Esophagus muscularis mucosa (tissue), 4 donors: Measurements from ENCODE around the gene FXYD6. TPM values are rescaled to one million over a fixed set of nuclear protein-coding genes. Genes with fewer than 3 reads are reported as not detected.
A peak's percentile ranks its signal among the peaks of the same experiment; 100 is the strongest.

Source experiments
- DNase-seq: peaks from one replicate; pipeline ENCODE4 v3.0.0-alpha.2; 2017; ENCODE audit errors: extremely low spot score
- H3K27ac ChIP-seq, 4 donors: fragments of 200-600 bp; sonication (generic); replicated peaks in 1 of 4; 1 replicate in 3 of 4; 2 replicates in 1 of 4; pipeline ENCODE4 v1.5.1; 2016 to 2019; ENCODE audit warnings: mild to moderate bottlenecking in 1 of 4
- H3K27me3 ChIP-seq, 4 donors: fragments of 200-600 bp; sonication (generic); one replicate each; pipeline versions ENCODE4 v1.5.1 to v1.6.0; 2016 to 2019
- H3K36me3 ChIP-seq, 4 donors: fragments of 200-600 bp; sonication (generic); one replicate each; pipeline ENCODE4 v1.5.1; 2016 to 2019
- H3K4me1 ChIP-seq, 4 donors: fragments of 200-600 bp; sonication (generic); one replicate each; pipeline ENCODE4 v1.5.1; 2016 to 2019
- H3K4me3 ChIP-seq, 4 donors: fragments of 200-600 bp; sonication (generic); 1 replicate in 2 of 4; 2 replicates in 2 of 4; pipeline ENCODE4 v1.5.1; 2016 to 2019; ENCODE audit warnings: mild to moderate bottlenecking in 4 of 4, moderate library complexity in 1 of 4
- H3K9me3 ChIP-seq, 4 donors: fragments of 200-600 bp; sonication (generic); 1 replicate in 3 of 4; 2 replicates in 1 of 4; pipeline ENCODE4 v1.5.1; 2016 to 2019
- CTCF ChIP-seq, 3 experiments: fragments of 200-600 bp in 2 of 3; fragments of 450-650 bp in 1 of 3; sonication (generic) in 2 of 3; IDR thresholded peaks; one replicate each; pipeline ENCODE4 v1.5.1; 2017 to 2019; ENCODE audit warnings: antibody characterized with exemption in 3 of 3, mild to moderate bottlenecking in 2 of 3, moderate library complexity in 1 of 3
- EP300 ChIP-seq: sonication (generic); formaldehyde crosslinking; IDR thresholded peaks from one replicate; pipeline ENCODE4 v1.6.1; 2017; ENCODE audit warnings: antibody characterized with exemption
- POLR2A ChIP-seq: fragments of 450-650 bp; IDR thresholded peaks from one replicate; pipeline ENCODE4 v1.6.1; 2017; ENCODE audit warnings: antibody characterized with exemption, moderate library complexity, mild to moderate bottlenecking, low read depth
- POLR2AphosphoS5 ChIP-seq, 2 donors: sonication (generic); formaldehyde crosslinking; IDR thresholded peaks; one replicate each; pipeline ENCODE4 v1.6.1; 2017; ENCODE audit warnings: antibody characterized with exemption in 2 of 2
- WGBS: methylation state at CpG from one replicate; pipeline ENCODE4 v1.1.5; 2018; 5-methylcytosine and 5-hydroxymethylcytosine counted together
- intact Hi-C: fragments of 100-400 bp; cut with DNase I; formaldehyde crosslinking; loops from one replicate; pipeline ENCODE4 v1.15.1; 2023
- total RNA-seq, 4 donors: library from RNA; depleted of rRNA; stranded (reverse); fragments of >200 nt; gene quantifications; one replicate each; pipeline versions ENCODE4 v1.1.0 to v1.2.1, GENCODE V29; 2016

FXYD6 gene
- total RNA-seq, 4 donors from 2014 or later = 78.9 to 105 (median 91.5) TPM

- intact Hi-C loops = no loop called here
- H3K27ac ChIP-seq = peak within 1 kb of the TSS; percentile 64 to 79 (median 78)
- no peaks in the 10 kb centered on the region for H3K36me3 ChIP-seq
- peaks cover 0 to 50% (median 0%) of the 10 kb centered on the region in 4 donors for H3K27me3 ChIP-seq
- H3K4me3 ChIP-seq = no peak within 1 kb of the TSS
- TF ChIP-seq EP300 (no peak), CTCF (IDR thresholded peaks at IDR 0.05) (no peak), POLR2AphosphoS5 (IDR thresholded peaks at IDR 0.05) (peak in 1 of 2 donors; percentile 54)
- H3K9me3 ChIP-seq = no peaks in the 10 kb centered on the region
- WGBS = 54% methylated on average over 22 of the region's 22 CpGs
- peaks cover 31 to 64% (median 53%) of the 10 kb centered on the region in 4 donors for H3K4me1 ChIP-seq
- DNase-seq = no peak
Measured at GRCh38 chr11:117824571-117825537, 51.6 kb downstream of the FXYD6 start, which contains the start of gene FXYD2. Gene FXYD2 (minus strand): TSS chr11:117824744. CDS start chr11:117824678, 66 bp downstream.

GRCh38 chr11:117823946-117824420, 52.5 kb downstream of the FXYD6 start:
- no peak for DNase-seq
- Histone ChIP-seq H3K9me3 (no peaks in the 10 kb centered on the region), H3K27ac (peak overlapping the region; percentile 64 to 79 (median 78)), H3K36me3 (no peaks in the 10 kb centered on the region), H3K27me3 (peaks cover 0 to 43% (median 0%) of the 10 kb centered on the region in 4 donors), H3K4me3 (no peak overlapping the region), H3K4me1 (peaks cover 27 to 62% (median 47%) of the 10 kb centered on the region in 4 donors)
- WGBS = 49% methylated on average over 12 of the region's 13 CpGs
- intact Hi-C loops = no loop called here
- no peak for TF ChIP-seq CTCF (IDR thresholded peaks at IDR 0.05)
- peak; percentile 42 to 60 for TF ChIP-seq POLR2AphosphoS5 (IDR thresholded peaks at IDR 0.05)

- Histone ChIP-seq H3K27me3 (peaks cover 0 to 37% (median 0%) of the 10 kb centered on the region in 4 donors), H3K9me3 (no peaks in the 10 kb centered on the region), H3K36me3 (no peaks in the 10 kb centered on the region), H3K4me3 (no peak overlapping the region), H3K27ac (peak overlapping the region; percentile 64 to 79 (median 78)), H3K4me1 (peaks cover 23 to 60% (median 44%) of the 10 kb centered on the region in 4 donors)
- no peak for DNase-seq
- whole genome bisulfite sequencing = 58% methylated on average over 16 of the region's 18 CpGs
- peak in 1 of 3 experiments; percentile 24 for TF ChIP-seq CTCF (IDR thresholded peaks at IDR 0.05)
- no peak for TF ChIP-seq POLR2AphosphoS5 (IDR thresholded peaks at IDR 0.05)
- TF ChIP-seq POLR2A = no peak
- TF ChIP-seq EP300 = no peak
- intact Hi-C loops = no loop called here
Measured at GRCh38 chr11:117823294-117823945, 53.0 kb downstream of the FXYD6 start.

GRCh38 chr11:117822074-117823033, 54.1 kb downstream of the FXYD6 start:
- H3K9me3 ChIP-seq = no peaks in the 10 kb centered on the region
- 80% methylated on average over 18 of the region's 33 CpGs for WGBS
- H3K4me1 ChIP-seq = peaks cover 21 to 59% (median 51%) of the 10 kb centered on the region in 4 donors
- peak overlapping the region; percentile 64 to 79 (median 78) for H3K27ac ChIP-seq
- intact Hi-C loops = no loop called here
- H3K4me3 ChIP-seq = no peak overlapping the region
- no peak for DNase-seq
- TF ChIP-seq POLR2AphosphoS5 (IDR thresholded peaks at IDR 0.05) = no peak
- peak; percentile 8 to 40 (median 13) for TF ChIP-seq CTCF (IDR thresholded peaks at IDR 0.05)
- H3K36me3 ChIP-seq = no peaks in the 10 kb centered on the region
- H3K27me3 ChIP-seq = peaks cover 0 to 26% (median 0%) of the 10 kb centered on the region in 4 donors
